ENCODE measurements around the gene TRPM3. TPM values are rescaled to one million over a fixed set of nuclear protein-coding genes. Genes with fewer than 3 reads are reported as not detected.

Gene TRPM3
- total and polyA plus RNA-seq, 2 of the 13 experiments (the other 11 are each of a cell fraction or from before 2014, with no cell fraction given) = not detected

DNA sequence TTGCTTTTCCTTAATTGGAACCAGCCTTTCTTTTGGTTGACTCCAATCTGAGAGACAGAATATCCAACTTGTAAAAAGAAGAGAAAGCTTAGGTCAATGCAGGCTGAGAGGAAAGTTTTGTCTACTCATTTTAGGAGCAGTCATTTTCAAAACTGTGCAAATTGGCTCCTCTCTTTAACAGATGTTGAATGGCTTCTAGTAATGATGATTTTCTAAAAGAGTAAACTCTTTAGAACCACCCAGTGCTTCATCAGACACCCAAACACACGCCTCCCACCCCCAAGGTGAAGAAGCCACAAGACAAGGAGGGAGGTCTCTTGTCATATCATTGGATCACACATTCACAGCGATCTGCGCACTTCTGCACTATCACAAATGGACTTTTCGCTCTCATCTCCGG is 590.7 kb downstream of the TRPM3 start:
- TF ChIP-seq PRDM15 (CRISPR knock-in tag; IDR thresholded peaks at IDR 0.05) = no peak
- POLR2A ChIA-PET = no interaction called here
- 66% methylated on average over 5 of the region's 5 CpGs for WGBS (ENCODE audit: low lambda C conversion rate)
- FAIRE-seq = no peak
- Histone ChIP-seq H3K79me2 (ENCODE audit: insufficient read depth, low read length) (no peaks in the 10 kb centered on the region), H4K20me1 (ENCODE audit: insufficient read depth, low read length) (no peaks in the 10 kb centered on the region), H3K27ac (ENCODE audit: extremely low read length, insufficient read depth, low read length) (no peak overlapping the region), H3K4me1 (ENCODE audit: insufficient read depth, low read length) (no peaks in the 10 kb centered on the region), H2AFZ (ENCODE audit: low read length) (no peak overlapping the region), H3K9ac (ENCODE audit: insufficient read depth, low read depth, low read length) (no peak overlapping the region), H3K27me3 (ENCODE audit: control insufficient read depth in 1 of 2, insufficient read depth in 2 of 2, low read length in 2 of 2) (no peaks in the 10 kb centered on the region), H3K4me2 (ENCODE audit: low read depth, low read length) (no peak overlapping the region), H3K36me3 (replicated peaks in 1 of 2; ENCODE audit: control insufficient read depth in 1 of 2, insufficient read depth in 2 of 2, low read length in 2 of 2) (no peaks in the 10 kb centered on the region), H3K4me3 (replicated peaks in 1 of 3; ENCODE audit: insufficient read depth in 1 of 3, low read depth in 2 of 3, low read length in 3 of 3) (no peak overlapping the region), H3K9me3 (ENCODE audit: low read length) (no peaks in the 10 kb centered on the region)
- CTCF ChIA-PET (ENCODE audit: low intra/inter-chr PET ratio, low total read pairs) = no interaction called here
- DNase-seq (ENCODE audit: low spot score) = no peak
- in situ Hi-C loops (cut with HindIII; ENCODE audit: extremely low pct_ligation_motif_present, low pct_unique_long_range_greater_than_20kb) (no loop called here), intact Hi-C loops (cut with micrococcal nuclease; ENCODE audit: unreplicated experiment) (no loop called here)
- BruUV-seq (replicated peaks) = no TSS peak
- no peak for ATAC-seq

- in situ Hi-C loops (cut with HindIII; ENCODE audit: extremely low pct_ligation_motif_present, low pct_unique_long_range_greater_than_20kb) = no loop called here
- ChIA-PET CTCF (ENCODE audit: low intra/inter-chr PET ratio, low total read pairs) (no interaction called here), POLR2A (no interaction called here)
- Histone ChIP-seq H3K9me3 (ENCODE audit: low read length) (peaks cover 4% of the 10 kb centered on the region; the same call in 1 of the 2 replicates), H3K4me1 (ENCODE audit: insufficient read depth, low read length) (no peaks in the 10 kb centered on the region), H3K27ac (ENCODE audit: extremely low read length, insufficient read depth, low read length) (no peak overlapping the region), H3K79me2 (ENCODE audit: insufficient read depth, low read length) (no peaks in the 10 kb centered on the region), H3K36me3 (replicated peaks in 1 of 2; ENCODE audit: control insufficient read depth in 1 of 2, insufficient read depth in 2 of 2, low read length in 2 of 2) (no peaks in the 10 kb centered on the region), H3K27me3 (ENCODE audit: control insufficient read depth in 1 of 2, insufficient read depth in 2 of 2, low read length in 2 of 2) (no peaks in the 10 kb centered on the region), H3K4me3 (replicated peaks in 1 of 3; ENCODE audit: insufficient read depth in 1 of 3, low read depth in 2 of 3, low read length in 3 of 3) (no peak overlapping the region), H3K4me2 (ENCODE audit: low read depth, low read length) (no peak overlapping the region), H3K9ac (ENCODE audit: insufficient read depth, low read depth, low read length) (no peak overlapping the region), H4K20me1 (ENCODE audit: insufficient read depth, low read length) (no peaks in the 10 kb centered on the region), H2AFZ (ENCODE audit: low read length) (no peak overlapping the region)
- BruUV-seq (replicated peaks) = no TSS peak
- ATAC-seq (no peak), FAIRE-seq (no peak), DNase-seq (ENCODE audit: low spot score) (no peak)
- WGBS (ENCODE audit: low lambda C conversion rate) = 39% methylated on average over 7 of the region's 7 CpGs
- intact Hi-C loops (cut with micrococcal nuclease; ENCODE audit: unreplicated experiment) = no loop called here
- TF ChIP-seq, protein P1, sequence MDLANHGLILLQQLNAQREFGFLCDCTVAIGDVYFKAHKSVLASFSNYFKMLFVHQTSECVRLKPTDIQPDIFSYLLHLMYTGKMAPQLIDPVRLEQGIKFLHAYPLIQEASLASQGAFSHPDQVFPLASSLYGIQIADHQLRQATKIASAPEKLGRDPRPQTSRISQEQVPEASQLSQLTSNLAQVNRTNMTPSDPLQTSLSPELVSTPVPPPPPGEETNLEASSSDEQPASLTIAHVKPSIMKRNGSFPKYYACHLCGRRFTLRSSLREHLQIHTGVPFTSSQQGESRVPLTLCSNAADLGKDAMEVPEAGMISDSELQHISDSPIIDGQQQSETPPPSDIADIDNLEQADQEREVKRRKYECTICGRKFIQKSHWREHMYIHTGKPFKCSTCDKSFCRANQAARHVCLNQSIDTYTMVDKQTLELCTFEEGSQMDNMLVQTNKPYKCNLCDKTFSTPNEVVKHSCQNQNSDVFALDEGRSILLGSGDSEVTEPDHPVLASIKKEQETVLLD (CRISPR knock-in tag; IDR thresholded peaks at IDR 0.05; ENCODE audit: low read depth) = no peak
- TF ChIP-seq TGIF2 (CRISPR knock-in tag; IDR thresholded peaks at IDR 0.05) (no peak), PHF8 (CRISPR knock-in tag; IDR thresholded peaks at IDR 0.05) (no peak), PAXIP1 (CRISPR knock-in tag; conservative IDR thresholded peaks at IDR 0.05) (no peak), RORA (CRISPR knock-in tag; IDR thresholded peaks at IDR 0.05) (no peak), ZNF761 (CRISPR knock-in tag; conservative IDR thresholded peaks at IDR 0.05) (no peak), ZNF780A (CRISPR knock-in tag; IDR thresholded peaks at IDR 0.05) (no peak), ZZZ3 (CRISPR knock-in tag; IDR thresholded peaks at IDR 0.05; ENCODE audit: borderline replicate concordance) (no peak)
Observed at GRCh38 chr9:70529833-70530232, 591.6 kb downstream of the TRPM3 start.

All from HepG2 (cell line).